Effector memory CD4-positive, alpha-beta T cell (primary cell): ENCODE measurements around the gene CSNK2A1.
"Not testable (repeated sequence)": the region's sequence is repeated elsewhere in the genome, so short reads cannot be mapped to it uniquely, and the experiment has no call there.

Experiments used
- DNase-seq, 3 donors: peaks; one replicate each; pipeline ENCODE4 v3.0.0-alpha.2; 2020
- H3K27ac ChIP-seq: 2 replicates; pipeline ENCODE4 v1.7.0; 2013; ENCODE audit warnings: mild to moderate bottlenecking, low read length, moderate library complexity; ENCODE audit not compliant: insufficient read depth, poor library complexity, severe bottlenecking
- H3K27me3 ChIP-seq: replicated peaks from 2 replicates; pipeline ENCODE4 v1.7.0; 2013; ENCODE audit warnings: mild to moderate bottlenecking, low read length; ENCODE audit not compliant: insufficient read depth, control insufficient read depth, poor library complexity, severe bottlenecking
- H3K36me3 ChIP-seq: 2 replicates; pipeline ENCODE4 v1.7.0; 2013; ENCODE audit warnings: mild to moderate bottlenecking, low read length, moderate library complexity; ENCODE audit not compliant: control insufficient read depth, insufficient read depth
- H3K4me1 ChIP-seq: 2 replicates; pipeline ENCODE4 v1.7.0; 2013; ENCODE audit warnings: low read length, mild to moderate bottlenecking; ENCODE audit not compliant: control insufficient read depth, insufficient read depth, poor library complexity, severe bottlenecking
- H3K4me3 ChIP-seq: 2 replicates; pipeline ENCODE4 v1.7.0; 2013; ENCODE audit warnings: low read length, low read depth, mild to moderate bottlenecking; ENCODE audit not compliant: insufficient read depth, poor library complexity, severe bottlenecking
- H3K9me3 ChIP-seq: 2 replicates; pipeline ENCODE4 v1.7.0; 2013; ENCODE audit warnings: mild to moderate bottlenecking, low read length, moderate library complexity; ENCODE audit not compliant: control insufficient read depth

The CSNK2A1 gene

DNA sequence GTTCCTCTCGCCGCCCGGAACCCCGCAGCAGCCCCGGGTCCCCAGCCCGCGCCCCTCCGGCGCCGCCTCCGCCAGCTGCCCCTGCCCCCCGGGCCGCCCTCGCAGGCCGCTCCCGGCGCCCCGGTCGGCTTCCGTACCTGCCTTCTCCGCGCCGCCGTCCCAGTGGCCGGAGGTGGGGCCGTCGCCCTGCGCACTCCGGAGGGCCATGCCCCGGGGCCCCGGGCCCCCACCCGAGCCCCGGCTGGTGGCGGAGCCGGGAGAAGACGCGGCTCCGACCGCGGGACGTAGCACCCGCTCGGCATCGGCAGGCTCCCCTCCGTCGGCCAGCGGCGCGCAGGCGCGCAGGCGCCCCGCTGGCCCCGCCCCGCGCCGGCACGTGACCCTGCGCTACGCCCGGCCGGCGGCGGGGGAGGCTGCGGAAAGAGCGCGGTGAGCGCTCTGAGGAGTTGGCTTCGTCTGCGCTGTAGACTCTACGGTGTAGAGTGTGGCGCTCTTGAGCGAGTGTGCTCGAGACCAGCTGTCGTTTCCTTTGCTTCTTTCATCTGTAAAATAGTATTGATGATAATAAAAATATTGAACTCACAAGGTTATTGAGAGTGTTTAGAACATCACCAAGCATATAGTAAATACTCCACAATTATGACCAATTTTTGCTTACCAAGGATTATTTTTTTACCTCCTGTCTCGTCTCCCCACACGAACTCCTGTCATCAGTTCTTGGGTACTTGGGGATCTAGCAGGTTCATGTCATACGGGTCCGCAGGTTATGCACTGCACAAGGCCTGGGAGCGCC lies 81.2 kb downstream of the CSNK2A1 start, which contains the start of gene TBC1D20:
TSS of gene TBC1D20 (minus strand) at position 335 of the 793 bp plus-strand sequence. CDS start at position 207, 128 bp downstream.
- peak; percentile 72 to 78 (median 78) for DNase-seq
- Histone ChIP-seq H3K9me3 (no peaks in the 10 kb centered on the region), H3K4me3 (peak within 1 kb of the TSS; percentile 89), H3K27me3 (no peaks in the 10 kb centered on the region), H3K27ac (peak within 1 kb of the TSS; percentile 82), H3K4me1 (peaks cover 6% of the 10 kb centered on the region), H3K36me3 (no peaks in the 10 kb centered on the region)

DNA sequence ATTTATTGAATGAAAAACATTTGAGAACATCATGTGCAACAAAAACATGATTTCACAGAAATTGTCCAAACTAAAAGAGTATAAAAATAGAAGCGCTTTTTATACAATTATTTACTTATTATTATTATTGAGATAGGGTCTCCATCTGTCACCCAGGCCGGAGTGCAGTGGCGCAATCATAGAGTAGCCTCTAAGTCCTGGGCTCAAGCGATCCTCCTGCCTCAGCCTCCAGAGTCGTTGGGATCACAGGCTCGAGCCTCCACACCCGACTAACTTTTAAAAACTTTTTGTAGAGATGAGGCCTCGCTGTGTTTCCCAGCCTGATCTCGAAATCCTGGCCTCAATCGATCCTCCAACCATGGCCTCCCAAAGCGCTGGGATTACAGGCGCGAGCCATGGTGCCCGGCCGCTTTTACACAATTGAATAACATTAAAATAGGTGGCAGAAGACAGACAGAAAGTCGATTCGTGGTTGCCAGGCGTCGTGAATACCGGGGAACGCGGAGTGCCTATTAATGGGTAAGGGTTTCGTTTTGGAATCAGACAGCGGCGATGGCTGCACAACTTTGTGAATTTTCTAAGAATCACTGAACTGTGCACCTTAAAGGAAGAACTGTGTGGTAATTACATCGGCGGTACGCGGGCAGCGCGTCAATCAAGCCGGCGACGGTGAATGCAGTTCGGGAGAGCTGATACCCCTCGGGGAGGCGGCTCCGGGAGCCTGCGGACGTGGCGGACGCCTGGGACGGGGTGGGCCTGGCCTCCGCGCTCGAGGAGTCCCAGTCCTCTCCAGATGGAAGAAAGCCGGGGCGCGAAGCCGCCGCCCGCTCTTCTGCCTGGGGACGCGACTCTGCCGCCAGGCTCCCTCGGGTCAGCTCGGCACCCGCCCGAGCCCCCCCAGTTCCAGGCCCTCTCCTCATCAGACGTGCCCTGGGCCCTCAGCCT lies 82.1 kb downstream of the CSNK2A1 start:
- peak in 2 of 3 donors; percentile 14 to 32 for DNase-seq
- H3K9me3 ChIP-seq, result no peaks in the 10 kb centered on the region

DNA sequence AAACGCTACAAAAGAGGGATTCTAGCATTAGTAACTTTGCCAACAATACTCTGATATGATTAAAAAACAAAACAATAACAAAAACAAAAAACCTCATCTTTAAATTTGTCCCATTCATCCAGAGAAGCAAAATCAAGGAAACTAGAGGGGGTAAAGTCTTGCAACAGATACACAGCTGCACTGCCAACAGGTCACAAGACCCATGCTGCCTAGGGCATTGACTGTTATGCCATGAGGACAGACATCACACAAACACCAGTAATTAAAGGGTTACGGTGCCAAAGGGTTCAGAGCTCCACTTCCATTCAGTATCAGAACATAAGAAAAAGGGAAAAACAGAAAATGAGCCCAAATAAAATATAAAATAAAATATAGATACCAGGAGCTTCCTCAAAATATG lies 82.9 kb downstream of the CSNK2A1 start:
- Histone ChIP-seq H3K9me3 (no peaks in the 10 kb centered on the region), H3K4me3 (no peak overlapping the region), H3K4me1 (peaks cover 6% of the 10 kb centered on the region), H3K27me3 (no peaks in the 10 kb centered on the region), H3K36me3 (no peaks in the 10 kb centered on the region), H3K27ac (no peak overlapping the region)
- no peak for DNase-seq

More for the DNA sequence above, 82.1 kb downstream of the CSNK2A1 start:
- Histone ChIP-seq H3K27me3 (no peaks in the 10 kb centered on the region), H3K4me3 (peak overlapping the region; percentile 89), H3K4me1 (peaks cover 6% of the 10 kb centered on the region), H3K27ac (peak overlapping the region; percentile 82), H3K36me3 (no peaks in the 10 kb centered on the region)

DNA sequence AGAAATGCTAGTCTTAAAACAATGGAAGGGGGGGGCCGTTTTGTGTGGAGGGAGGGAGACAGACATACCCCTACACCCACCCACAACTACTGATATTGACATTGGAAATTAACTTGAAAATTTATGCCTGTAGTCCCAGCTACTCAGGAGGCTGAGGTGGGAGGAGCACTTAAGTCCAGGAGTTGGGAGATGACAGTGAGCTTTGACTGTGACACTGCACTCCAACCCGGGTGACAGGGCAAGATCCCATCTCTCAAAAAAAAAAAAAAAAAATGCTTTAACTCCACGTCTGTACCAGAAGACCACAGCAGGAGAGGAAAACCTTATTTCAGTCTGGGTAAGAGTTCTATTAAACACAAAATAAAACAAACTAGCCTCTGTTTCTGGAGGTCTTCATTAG lies 83.4 kb downstream of the CSNK2A1 start:
- no peaks in the 10 kb centered on the region for H3K27me3 ChIP-seq
- H3K9me3 ChIP-seq, result no peaks in the 10 kb centered on the region
- H3K4me1 ChIP-seq, result peaks cover 6% of the 10 kb centered on the region
- no peak overlapping the region for H3K4me3 ChIP-seq
- H3K36me3 ChIP-seq, result no peaks in the 10 kb centered on the region
- no peak for DNase-seq
- H3K27ac ChIP-seq, result no peak overlapping the region

DNA sequence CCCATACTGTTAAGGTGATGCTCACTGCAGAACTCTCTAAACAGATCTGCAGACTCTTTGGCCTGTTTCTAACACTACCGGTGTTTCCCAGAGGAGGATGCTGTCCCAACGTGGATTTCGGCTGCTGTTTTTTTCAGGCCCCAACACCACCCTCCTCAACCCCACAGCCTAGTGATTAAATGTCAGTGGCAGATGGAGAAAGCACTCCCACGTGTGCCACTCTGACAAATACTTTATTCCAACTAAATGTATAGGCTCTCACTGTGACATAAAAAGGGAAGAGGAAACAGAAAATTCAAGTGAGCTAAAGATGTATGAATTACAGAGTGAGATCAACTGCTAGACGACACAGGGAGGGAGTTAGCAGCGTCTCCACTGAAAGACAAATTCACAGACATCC lies 84.8 kb downstream of the CSNK2A1 start:
- H3K27me3 ChIP-seq, result no peaks in the 10 kb centered on the region
- no peak overlapping the region for H3K4me3 ChIP-seq
- no peak for DNase-seq
- H3K4me1 ChIP-seq, result peaks cover 6% of the 10 kb centered on the region
- H3K27ac ChIP-seq, result no peak overlapping the region
- H3K9me3 ChIP-seq, result no peaks in the 10 kb centered on the region
- H3K36me3 ChIP-seq, result no peaks in the 10 kb centered on the region

DNA sequence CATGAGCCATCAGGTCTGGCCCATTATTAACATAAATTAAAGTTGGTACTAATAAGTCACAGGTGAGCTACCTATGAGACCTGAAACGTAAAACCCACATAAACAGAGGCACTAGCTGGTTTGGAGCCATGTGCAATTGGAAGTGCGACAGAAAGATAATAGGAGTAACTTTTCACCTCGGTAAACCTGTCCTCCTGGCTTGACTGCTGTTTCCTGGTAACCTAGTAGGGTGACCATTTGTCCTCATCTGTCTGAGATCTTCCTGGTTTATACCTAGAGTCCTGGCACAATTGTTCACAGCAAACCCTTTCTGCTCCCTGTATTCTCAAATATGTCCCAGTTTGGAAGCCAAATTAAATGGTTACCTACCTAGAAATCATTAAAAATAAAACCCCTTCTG lies 88.6 kb downstream of the CSNK2A1 start:
- H3K27me3 ChIP-seq, result no peaks in the 10 kb centered on the region
- no peak overlapping the region for H3K4me3 ChIP-seq
- no peak overlapping the region for H3K27ac ChIP-seq
- H3K9me3 ChIP-seq, result no peaks in the 10 kb centered on the region
- H3K36me3 ChIP-seq, result no peaks in the 10 kb centered on the region
- no peak for DNase-seq
- H3K4me1 ChIP-seq, result no peaks in the 10 kb centered on the region

DNA sequence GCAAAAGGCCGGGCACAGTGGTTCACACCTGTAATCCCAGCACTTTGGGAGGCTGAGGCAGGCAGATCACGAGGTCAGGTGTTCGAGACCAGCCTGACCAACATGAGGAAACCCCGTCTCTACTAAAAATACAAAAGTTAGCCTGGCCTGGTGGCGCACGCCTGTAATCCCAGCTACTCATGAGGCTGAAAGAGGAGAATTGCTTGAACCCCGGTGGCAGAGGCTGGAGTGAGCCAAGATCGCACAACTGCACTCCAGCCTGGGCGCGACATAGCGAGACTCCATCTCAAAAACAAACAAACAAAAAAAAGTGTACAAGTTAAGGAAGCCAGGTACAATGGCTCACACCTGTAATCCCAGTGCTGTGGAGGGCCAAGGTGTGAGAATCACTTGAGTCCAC lies 91.6 kb downstream of the CSNK2A1 start:
- not testable (repeated sequence) for H3K27ac ChIP-seq, H3K27me3 ChIP-seq, H3K9me3 ChIP-seq, H3K4me3 ChIP-seq, H3K4me1 ChIP-seq, H3K36me3 ChIP-seq, DNase-seq

DNA sequence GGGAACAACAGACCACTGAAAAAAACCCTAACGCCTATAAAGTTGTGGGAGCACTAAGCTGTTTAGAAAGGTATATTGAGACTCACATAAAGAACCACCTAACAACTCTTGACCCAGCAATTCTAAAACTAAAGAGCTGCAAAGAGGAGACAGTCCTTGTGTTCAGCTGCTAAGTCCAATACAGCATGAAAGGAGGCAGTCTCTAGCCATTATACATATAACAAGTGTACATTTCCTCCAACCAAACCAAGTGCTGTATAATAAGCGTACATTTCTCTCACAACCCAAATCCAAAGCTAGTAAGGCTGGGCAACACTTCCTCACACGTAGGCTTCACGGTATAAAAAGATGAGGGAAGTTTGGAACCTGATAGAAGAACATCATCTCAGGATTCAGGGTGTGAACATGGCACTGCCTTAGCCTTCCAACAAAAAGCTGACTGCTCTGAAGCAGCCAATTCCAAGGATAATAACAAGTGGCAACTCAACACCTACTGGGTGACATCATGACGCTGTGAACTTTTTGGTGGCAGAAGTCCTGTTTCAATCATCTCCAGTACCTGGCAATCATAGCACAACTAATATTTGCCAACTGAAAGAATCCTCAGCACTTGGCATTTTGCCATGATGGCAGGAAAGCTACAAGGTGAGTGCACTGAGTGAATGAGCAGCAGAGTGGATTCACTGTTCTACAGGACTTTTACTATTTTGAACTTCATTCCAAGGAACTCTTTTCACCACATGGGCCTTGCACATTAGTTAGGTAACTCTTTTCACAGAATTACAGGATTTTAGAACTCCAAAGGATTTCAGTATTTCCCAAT lies 97.9 kb downstream of the CSNK2A1 start:
- peaks cover 43% of the 10 kb centered on the region for H3K36me3 ChIP-seq

DNA sequence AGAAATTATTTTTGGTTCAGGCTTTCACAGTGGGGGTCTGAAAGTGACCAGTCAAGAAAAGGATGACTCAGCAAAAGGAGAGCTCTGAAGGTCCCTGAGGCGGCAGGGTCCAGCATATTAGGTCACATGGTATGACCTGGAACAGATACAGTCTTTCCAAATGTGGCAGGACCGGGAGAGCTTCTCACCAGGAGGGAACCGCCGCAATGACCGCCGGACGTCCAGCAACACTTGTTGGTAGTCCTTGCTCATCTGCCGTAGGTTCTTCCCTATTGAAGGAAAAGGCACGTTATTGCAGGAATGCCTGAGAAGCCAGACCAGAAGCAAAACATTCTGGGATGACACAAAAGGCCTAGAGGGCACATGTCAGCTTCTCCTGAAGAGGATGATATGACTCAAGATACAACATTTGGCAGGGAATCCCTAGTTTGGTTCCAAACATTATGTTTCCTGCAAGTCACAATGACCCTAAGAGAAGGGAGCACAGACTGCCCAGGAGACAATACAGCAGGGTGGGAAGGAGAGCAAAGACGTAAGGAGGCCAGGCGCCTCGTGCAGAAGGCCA lies 98.6 kb downstream of the CSNK2A1 start:
- H3K36me3 ChIP-seq, result peaks cover 43% of the 10 kb centered on the region
- no peak overlapping the region for H3K27ac ChIP-seq
- DNase-seq, result no peak
- H3K27me3 ChIP-seq, result no peaks in the 10 kb centered on the region
- no peaks in the 10 kb centered on the region for H3K4me1 ChIP-seq
- H3K9me3 ChIP-seq, result no peaks in the 10 kb centered on the region
- H3K4me3 ChIP-seq, result no peak overlapping the region

More for the DNA sequence above, 97.9 kb downstream of the CSNK2A1 start:
- no peaks in the 10 kb centered on the region for H3K9me3 ChIP-seq
- H3K27ac ChIP-seq, result no peak overlapping the region
- H3K4me3 ChIP-seq, result no peak overlapping the region
- no peaks in the 10 kb centered on the region for H3K4me1 ChIP-seq
- no peak for DNase-seq
- no peaks in the 10 kb centered on the region for H3K27me3 ChIP-seq
